Loucy (cell line): Measurements from ENCODE around the gene PRKACB.

Experiments used
- CTCF ChIP-seq: fragments of 200-600 bp; sonication (generic); conservative IDR thresholded peaks from 2 replicates; pipeline ENCODE4 v1.5.1; 2014; ENCODE audit warnings: mild to moderate bottlenecking, antibody characterized with exemption, low read length
- EZH2phosphoT487 ChIP-seq: fragments of 200-600 bp; IDR thresholded peaks from 2 replicates; pipeline ENCODE4 v1.6.1; 2018; ENCODE audit warnings: antibody characterized with exemption, mild to moderate bottlenecking, moderate library complexity, borderline replicate concordance

- TF ChIP-seq CTCF (no peak), EZH2phosphoT487 (no peak)
These were observed 47.9 kb upstream of the PRKACB start for GRCh38 chr1:84096176-84096575.
